PC-3 (cell line): ENCODE measurements around the gene TSKU. TPM values are rescaled to one million over a fixed set of nuclear protein-coding genes. Genes with fewer than 3 reads are reported as not detected.

ENCODE experiments used
- ATAC-seq: fragments of 200-7000 bp; cut with Tn5 transposase; 2 replicates; pipeline ENCODE4 v1.9.1; 2020; ENCODE audit warnings: mild to moderate bottlenecking, moderate library complexity
- BruUV-seq: library from RNA; stranded (reverse); fragments of 400-500 nt; replicated peaks from 2 replicates; lab custom pipeline; 2021; lab: Mats Ljungman, UMichigan
- CTCF ChIA-PET: fragments of 300-600 bp; sonication (Branson Sonifier 250); formaldehyde crosslinking; loops from one replicate; lab custom pipeline; 2022; ENCODE audit warnings: antibody characterized with exemption; lab: Charles Lee
- POLR2A ChIA-PET: fragments of 300-600 bp; sonication (Branson Sonifier 250); formaldehyde crosslinking; loops from one replicate; lab custom pipeline; 2022; ENCODE audit warnings: antibody characterized with exemption; ENCODE audit not compliant: unreplicated experiment; lab: Charles Lee
- DNase-seq: peaks from one replicate; pipeline ENCODE4 v3.0.0-alpha.2; 2015
- H2AFZ ChIP-seq: fragments of 300-600 bp; sonication (generic); 2 replicates; pipeline ENCODE4 v1.6.0; 2016; ENCODE audit warnings: antibody characterized with exemption, low read length
- H3F3A ChIP-seq: fragments of 300-600 bp; sonication (generic); one replicate; pipeline ENCODE4 v1.6.0; 2017; ENCODE audit warnings: antibody characterized with exemption, low read length, control low read depth, mild to moderate bottlenecking; ENCODE audit not compliant: unreplicated experiment
- H3K27ac ChIP-seq: fragments of 300-600 bp; sonication (generic); 2 replicates; pipeline ENCODE4 v1.5.1; 2016; ENCODE audit warnings: mild to moderate bottlenecking, low read length
- H3K27me3 ChIP-seq: fragments of 300-600 bp; sonication (generic); 2 replicates; pipeline ENCODE4 v1.6.1; 2016; ENCODE audit warnings: low read length, mixed read lengths
- H3K36me3 ChIP-seq: fragments of 300-600 bp; sonication (generic); 2 replicates; pipeline ENCODE4 v1.6.1; 2016; ENCODE audit warnings: low read depth, mixed run types, low read length, mixed read lengths
- H3K4me1 ChIP-seq: fragments of 300-600 bp; sonication (generic); 2 replicates; pipeline ENCODE4 v1.5.1; 2016; ENCODE audit warnings: low read length; ENCODE audit not compliant: insufficient read depth
- H3K4me2 ChIP-seq: fragments of 300-600 bp; sonication (generic); 2 replicates; pipeline ENCODE4 v1.6.0; 2016; ENCODE audit warnings: low read length
- H3K4me3 ChIP-seq: fragments of 300-600 bp; sonication (generic); 2 replicates; pipeline ENCODE4 v1.5.1; 2016; ENCODE audit warnings: mild to moderate bottlenecking, low read length, mixed read lengths
- H3K79me2 ChIP-seq: fragments of 300-600 bp; sonication (generic); 2 replicates; pipeline ENCODE4 v1.6.1; 2017; ENCODE audit warnings: low read length, mixed read lengths
- H3K9ac ChIP-seq: fragments of 300-600 bp; sonication (generic); 2 replicates; pipeline ENCODE4 v1.6.0; 2016; ENCODE audit warnings: mild to moderate bottlenecking, low read length
- H3K9me2 ChIP-seq: fragments of 300-600 bp; sonication (generic); replicated peaks from 2 replicates; pipeline ENCODE4 v1.6.1; 2016; ENCODE audit warnings: mixed run types, low read length, mixed read lengths
- H3K9me3 ChIP-seq: fragments of 300-600 bp; sonication (generic); 2 replicates; pipeline ENCODE4 v1.6.1; 2016; ENCODE audit warnings: low read length, mixed read lengths
- H4K20me1 ChIP-seq: fragments of 300-600 bp; sonication (generic); 2 replicates; pipeline ENCODE4 v1.6.1; 2016; ENCODE audit warnings: low read length, mixed read lengths
- CTCF ChIP-seq: fragments of 300-600 bp; sonication (generic); conservative IDR thresholded peaks from 2 replicates; pipeline ENCODE4 v1.5.1; 2017; ENCODE audit warnings: antibody characterized with exemption, low read depth, mild to moderate bottlenecking, low read length
- EZH2 ChIP-seq: fragments of 300-600 bp; sonication (generic); IDR thresholded peaks from one replicate; pipeline ENCODE4 v1.6.1; 2017; ENCODE audit warnings: antibody characterized with exemption, mild to moderate bottlenecking, low read length; ENCODE audit not compliant: unreplicated experiment
- EZH2phosphoT487 ChIP-seq: fragments of 300-600 bp; sonication (generic); IDR thresholded peaks from 2 replicates; pipeline ENCODE4 v1.6.1; 2018; ENCODE audit warnings: mild to moderate bottlenecking, antibody characterized with exemption, low read length, borderline replicate concordance
- intact Hi-C: fragments of 100-400 bp; cut with micrococcal nuclease; formaldehyde crosslinking; loops from 2 replicates; pipeline ENCODE4 v1.9.0; 2023
- total RNA-seq: library from RNA; depleted of rRNA; stranded (reverse); fragments of >200 nt; gene quantifications from 2 replicates; pipeline ENCODE4 v1.2.3, GENCODE V29; 2014; rRNA removed

Gene TSKU
- total RNA-seq, 1 experiment from 2014 or later: 32.1 TPM

GRCh38 chr11:76846441-76846840 lies 63.3 kb downstream of the TSKU start:
- Histone ChIP-seq H3K27ac (no peak overlapping the region), H3K9me2 (no peaks in the 10 kb centered on the region), H3K9me3 (no peaks in the 10 kb centered on the region), H3K4me3 (no peak overlapping the region), H2AFZ (no peak overlapping the region), H3K27me3 (no peaks in the 10 kb centered on the region), H3K4me2 (no peak overlapping the region), H3K9ac (no peak overlapping the region), H3K36me3 (no peaks in the 10 kb centered on the region), H3K79me2 (no peaks in the 10 kb centered on the region), H4K20me1 (no peaks in the 10 kb centered on the region), H3K4me1 (no peaks in the 10 kb centered on the region), H3F3A (no peaks in the 10 kb centered on the region)
- no TSS peak for BruUV-seq
- POLR2A ChIA-PET: no interaction called here
- DNase-seq (no peak), ATAC-seq (no peak)
- intact Hi-C loops: no loop called here
- CTCF ChIA-PET: no interaction called here
- TF ChIP-seq CTCF (no peak), EZH2phosphoT487 (no peak), EZH2 (no peak)

Other genes with a start within 250 kb of the TSKU start
- gene LRRC32, start 112.6 kb upstream of the TSKU start, total RNA-seq: not detected in 2 replicates
- gene ACER3, start 77.6 kb downstream of the TSKU start, total RNA-seq: 17.3 and 18.5 TPM in 2 replicates